Activated T-cell treated with anti-CD3 and anti-CD28 coated beads, Interleukin-2, amount 50 U/mL, for 4 hours (primary cell): ENCODE data around the gene MRPL54. TPM values are rescaled to one million over a fixed set of nuclear protein-coding genes. Genes with fewer than 3 reads are reported as not detected.
A peak's percentile ranks its signal among the peaks of the same experiment; 100 is the strongest.

ENCODE experiments used
- ATAC-seq, 2 donors: fragments of 200-7000 bp; cut with Tn5 transposase; one replicate each; pipeline ENCODE4 v1.10.0; 2021
- DNase-seq: peaks from one replicate; pipeline ENCODE4 v3.0.0-alpha.2; 2020
- H3K27me3 Mint-ChIP-seq: one replicate; pipeline ENCODE4 v1.8.0; 2021; ENCODE audit warnings: low read depth, mixed read lengths
- H3K36me3 Mint-ChIP-seq: one replicate; pipeline ENCODE4 v1.8.0; 2022; ENCODE audit warnings: mixed read lengths; ENCODE audit not compliant: insufficient read depth
- H3K4me1 Mint-ChIP-seq: one replicate; pipeline ENCODE4 v1.8.0; 2021; ENCODE audit warnings: low read depth, mixed read lengths
- H3K4me3 Mint-ChIP-seq: one replicate; pipeline ENCODE4 v1.8.0; 2021; ENCODE audit warnings: mild to moderate bottlenecking, moderate library complexity, mixed read lengths
- H3K9me3 Mint-ChIP-seq: one replicate; pipeline ENCODE4 v1.8.0; 2021; ENCODE audit warnings: mixed read lengths
- total RNA-seq, 3 donors: library from RNA; stranded (reverse); gene quantifications; one replicate each; pipeline ENCODE4 v1.2.1, GENCODE V29; 2021

MRPL54 gene
- total RNA-seq, 3 donors from 2014 or later = 95.8 to 132 (median 125) TPM

- H3K4me3 Mint-ChIP-seq = no peak overlapping the region
Observed at GRCh38 chr19:3782330-3782729, 19.8 kb downstream of the MRPL54 start.

DNA sequence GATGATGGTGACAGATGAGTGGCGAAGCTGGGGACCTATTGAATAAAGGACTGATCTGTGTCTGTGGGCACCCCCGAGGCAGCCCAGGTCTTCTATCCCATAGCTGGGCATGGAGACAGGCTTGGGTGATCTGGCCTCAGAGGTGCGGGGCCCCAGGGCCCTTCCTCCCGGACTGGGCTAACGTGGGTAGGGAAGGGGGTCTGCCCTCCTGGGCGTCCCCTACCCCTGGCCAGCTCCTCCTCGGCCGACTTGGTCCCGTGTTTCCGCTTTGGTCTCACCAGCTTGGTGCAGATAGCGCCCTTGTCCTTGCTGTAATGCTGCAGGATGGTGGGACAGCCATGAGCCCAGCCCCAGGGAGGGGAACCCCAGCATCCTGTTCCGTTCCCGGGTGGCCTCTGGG is 20.4 kb downstream of the MRPL54 start:
- ATAC-seq = no peak
- Mint-ChIP-seq H3K4me1 (peaks cover 7% of the 10 kb centered on the region), H3K4me3 (no peak overlapping the region), H3K9me3 (peaks cover 10% of the 10 kb centered on the region), H3K36me3 (peaks cover 10% of the 10 kb centered on the region), H3K27me3 (peaks cover 3% of the 10 kb centered on the region)
- no peak for DNase-seq

More at GRCh38 chr19:3782330-3782729, 19.8 kb downstream of the MRPL54 start:
- Mint-ChIP-seq H3K9me3 (peaks cover 10% of the 10 kb centered on the region), H3K4me1 (peaks cover 7% of the 10 kb centered on the region), H3K36me3 (peaks cover 10% of the 10 kb centered on the region), H3K27me3 (peaks cover 3% of the 10 kb centered on the region)
- DNase-seq = no peak
- no peak for ATAC-seq

DNA sequence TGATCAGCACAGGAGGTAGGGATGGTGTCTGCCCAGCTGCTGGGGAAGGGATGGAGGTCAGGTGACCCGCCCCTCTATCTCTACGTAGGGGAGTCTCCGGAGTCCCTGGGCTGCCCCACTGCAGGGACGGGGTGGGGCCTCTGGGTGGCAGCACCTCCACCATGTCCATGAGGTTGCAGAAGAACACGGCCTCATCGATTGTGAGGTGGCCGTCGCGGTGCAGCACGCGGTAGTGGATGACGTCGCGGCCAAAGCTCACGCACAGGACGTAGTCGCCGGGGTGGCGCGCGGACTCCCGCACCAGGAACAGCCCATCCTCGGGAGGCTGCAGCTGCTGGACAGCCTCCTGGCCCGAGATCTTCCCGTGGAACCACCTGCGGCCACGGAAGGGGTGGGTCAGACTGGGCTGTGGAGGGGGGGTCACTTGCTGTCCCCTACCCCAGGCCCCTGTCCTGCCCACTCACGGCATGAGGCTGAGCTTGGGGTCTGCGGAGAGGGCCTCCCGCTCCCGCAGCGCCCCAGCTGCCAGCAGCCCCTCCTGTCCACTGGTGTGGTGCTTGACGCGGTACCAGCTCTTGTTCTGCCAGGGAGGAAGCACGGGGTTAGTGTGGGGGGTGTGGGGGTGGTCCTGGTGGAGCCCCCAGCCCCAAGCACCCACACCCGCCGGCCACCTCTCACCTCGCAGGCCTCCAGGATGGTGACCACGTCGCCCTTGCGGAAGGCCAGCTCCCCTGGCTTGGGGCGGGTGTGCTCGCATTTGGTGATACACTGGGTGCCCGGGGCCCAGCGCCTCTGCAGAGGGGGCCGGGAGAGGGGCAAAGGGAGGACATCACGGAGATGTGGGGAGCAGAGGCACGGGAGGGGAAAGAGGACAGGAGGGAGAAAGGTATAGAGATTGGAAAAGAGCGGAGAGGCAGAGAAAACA is 21.4 kb downstream of the MRPL54 start:
- DNase-seq (peak; percentile 43), ATAC-seq (peak; percentile 32 to 33)
- Mint-ChIP-seq H3K9me3 (peaks cover 10% of the 10 kb centered on the region), H3K4me1 (peaks cover 7% of the 10 kb centered on the region), H3K4me3 (peak overlapping the region; percentile 83), H3K36me3 (peaks cover 10% of the 10 kb centered on the region), H3K27me3 (peaks cover 3% of the 10 kb centered on the region)

GRCh38 chr19:3784607-3785450 is 22.3 kb downstream of the MRPL54 start:
- peak overlapping the region; percentile 83 for H3K4me3 Mint-ChIP-seq
- H3K27me3 Mint-ChIP-seq = peaks cover 3% of the 10 kb centered on the region
- peaks cover 10% of the 10 kb centered on the region for H3K36me3 Mint-ChIP-seq
- no peak for DNase-seq
- peaks cover 10% of the 10 kb centered on the region for H3K4me1 Mint-ChIP-seq
- no peak for ATAC-seq
- peaks cover 10% of the 10 kb centered on the region for H3K9me3 Mint-ChIP-seq

- DNase-seq = peak; percentile 61
- peak; percentile 36 to 37 for ATAC-seq
- Mint-ChIP-seq H3K27me3 (peaks cover 3% of the 10 kb centered on the region), H3K36me3 (peaks cover 10% of the 10 kb centered on the region), H3K4me1 (peaks cover 10% of the 10 kb centered on the region), H3K9me3 (peaks cover 10% of the 10 kb centered on the region), H3K4me3 (peak overlapping the region; percentile 83)
Observed at GRCh38 chr19:3785451-3785937, 23.0 kb downstream of the MRPL54 start.

DNA sequence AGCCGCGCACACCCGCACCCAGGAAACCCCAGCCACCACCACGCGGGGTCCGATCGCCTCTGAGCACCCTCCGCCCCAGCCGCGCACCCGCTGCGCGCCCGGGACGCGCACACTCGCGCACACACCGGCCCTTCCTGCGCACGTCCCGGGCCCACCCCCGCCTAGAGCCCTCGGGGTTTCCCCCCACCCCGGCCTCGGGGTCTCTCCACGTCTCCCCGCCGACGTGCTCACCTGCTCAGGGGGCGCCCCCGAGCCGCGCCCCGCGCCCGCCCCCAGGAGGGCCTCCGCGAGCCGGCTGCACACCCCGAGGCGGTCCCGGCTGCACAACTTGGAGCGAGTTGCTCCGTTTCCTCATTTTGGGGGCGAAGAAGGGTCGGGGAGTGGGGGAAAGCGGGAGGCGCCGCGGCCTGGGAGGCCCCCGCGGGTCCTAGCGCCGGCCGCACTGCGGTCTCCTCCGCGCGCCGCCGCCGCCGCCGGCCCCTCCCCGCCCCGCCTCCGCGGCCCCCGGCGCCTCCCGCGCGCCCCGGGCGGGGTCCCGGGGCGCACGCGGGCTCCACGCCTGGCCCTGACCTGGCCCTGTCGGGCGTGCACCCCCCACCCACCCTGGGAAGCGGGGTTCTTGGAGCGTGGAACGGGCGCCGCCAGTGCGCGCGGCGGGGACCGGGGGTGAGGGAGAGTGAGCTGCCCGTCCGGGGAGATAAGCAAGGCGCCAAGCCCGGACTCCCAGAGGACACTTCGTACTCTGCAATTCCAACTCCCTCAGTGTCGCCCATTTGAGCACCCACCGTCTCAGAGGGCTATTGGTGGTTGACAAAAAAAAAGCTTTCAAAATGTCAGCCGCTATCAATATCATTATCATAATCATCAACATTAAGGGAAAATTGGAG is 23.7 kb downstream of the MRPL54 start, which contains the start of gene MATK:
Gene MATK, minus strand, starts transcription at position 444 of the 887 bp plus-strand sequence. CDS start 1,246 bp downstream, outside the sequence.
- DNase-seq = peak; percentile 45
- peak within 1 kb of the TSS; percentile 83 for H3K4me3 Mint-ChIP-seq
- peaks cover 10% of the 10 kb centered on the region for H3K36me3 Mint-ChIP-seq
- H3K27me3 Mint-ChIP-seq = peaks cover 3% of the 10 kb centered on the region
- H3K4me1 Mint-ChIP-seq = peaks cover 13% of the 10 kb centered on the region
- H3K9me3 Mint-ChIP-seq = peaks cover 10% of the 10 kb centered on the region
- peak; percentile 61 to 69 for ATAC-seq

DNA sequence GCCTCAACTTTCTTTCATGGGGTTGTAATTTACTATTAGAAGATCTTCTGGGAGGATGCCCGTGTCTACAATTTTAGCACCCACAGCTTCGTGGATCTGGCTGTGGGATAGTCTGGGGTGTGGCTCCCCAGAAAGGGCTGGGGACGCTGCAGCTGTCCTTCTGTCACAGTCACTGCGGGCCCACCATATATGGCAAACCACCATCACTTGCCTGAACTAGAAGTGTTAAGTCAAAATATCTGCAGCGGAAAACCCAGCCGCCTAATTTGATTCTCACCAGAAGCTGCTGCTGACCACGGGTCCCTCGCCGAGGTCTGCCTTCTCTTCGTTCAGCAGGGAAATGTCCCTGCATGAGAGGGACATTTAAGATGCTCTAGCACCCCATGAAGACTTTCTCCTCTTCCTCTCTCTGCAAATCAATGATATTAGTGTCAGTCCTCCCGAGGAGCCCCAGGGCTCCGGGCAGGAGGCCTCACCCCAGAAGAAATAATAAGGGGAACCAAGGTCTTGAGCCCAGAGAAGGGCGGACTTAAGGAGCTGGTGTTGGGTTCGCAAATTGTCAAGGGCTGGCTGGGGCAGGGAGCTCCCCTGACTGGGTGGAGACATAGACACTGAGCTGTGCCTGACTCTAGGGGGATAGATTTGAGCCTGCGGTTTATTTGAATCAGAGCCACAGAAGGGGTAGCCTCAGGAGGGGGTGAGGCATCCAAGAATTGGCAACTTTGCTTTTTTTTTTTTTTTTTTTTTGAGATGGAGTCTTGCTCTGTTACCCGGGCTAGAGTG is 26.7 kb downstream of the MRPL54 start:
- DNase-seq = no peak
- peaks cover 3% of the 10 kb centered on the region for H3K27me3 Mint-ChIP-seq
- H3K4me3 Mint-ChIP-seq = peak overlapping the region; percentile 4
- no peaks in the 10 kb centered on the region for H3K9me3 Mint-ChIP-seq
- no peaks in the 10 kb centered on the region for H3K36me3 Mint-ChIP-seq
- H3K4me1 Mint-ChIP-seq = peaks cover 13% of the 10 kb centered on the region
- ATAC-seq = no peak

DNA sequence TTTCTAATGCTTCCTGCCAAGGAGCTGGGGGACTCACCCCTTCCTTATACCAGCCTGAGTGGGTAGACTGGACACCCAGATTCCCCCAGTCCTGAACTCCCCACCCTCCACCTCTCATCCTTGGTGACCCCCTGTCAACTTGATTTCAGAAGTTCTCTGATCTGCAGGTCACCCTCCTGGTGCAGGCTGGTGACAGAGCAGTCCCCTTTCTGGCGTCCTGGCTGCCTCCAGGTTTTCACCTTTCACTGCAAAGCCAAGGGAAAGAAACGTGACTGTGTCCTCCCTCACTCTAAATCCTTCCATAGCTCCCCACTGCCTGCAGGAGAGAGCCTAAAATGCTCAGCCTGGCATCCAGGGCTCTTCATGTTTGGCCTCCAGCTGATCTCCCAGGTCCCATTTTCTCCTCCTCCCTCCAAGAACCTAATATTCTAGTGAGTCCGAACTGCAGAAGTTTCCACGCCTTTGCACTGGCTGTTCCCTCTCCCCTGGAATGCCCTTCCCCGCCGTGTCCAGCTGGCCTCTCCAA is 27.8 kb downstream of the MRPL54 start:
- no peak for ATAC-seq
- DNase-seq = no peak
- Mint-ChIP-seq H3K27me3 (peaks cover 3% of the 10 kb centered on the region), H3K4me1 (peaks cover 8% of the 10 kb centered on the region), H3K36me3 (no peaks in the 10 kb centered on the region), H3K4me3 (no peak overlapping the region), H3K9me3 (no peaks in the 10 kb centered on the region)

GRCh38 chr19:3790941-3791340 is 28.5 kb downstream of the MRPL54 start:
- Mint-ChIP-seq H3K4me3 (no peak overlapping the region), H3K9me3 (no peaks in the 10 kb centered on the region), H3K27me3 (no peaks in the 10 kb centered on the region), H3K4me1 (peaks cover 8% of the 10 kb centered on the region), H3K36me3 (no peaks in the 10 kb centered on the region)
- DNase-seq (no peak), ATAC-seq (no peak)

DNA sequence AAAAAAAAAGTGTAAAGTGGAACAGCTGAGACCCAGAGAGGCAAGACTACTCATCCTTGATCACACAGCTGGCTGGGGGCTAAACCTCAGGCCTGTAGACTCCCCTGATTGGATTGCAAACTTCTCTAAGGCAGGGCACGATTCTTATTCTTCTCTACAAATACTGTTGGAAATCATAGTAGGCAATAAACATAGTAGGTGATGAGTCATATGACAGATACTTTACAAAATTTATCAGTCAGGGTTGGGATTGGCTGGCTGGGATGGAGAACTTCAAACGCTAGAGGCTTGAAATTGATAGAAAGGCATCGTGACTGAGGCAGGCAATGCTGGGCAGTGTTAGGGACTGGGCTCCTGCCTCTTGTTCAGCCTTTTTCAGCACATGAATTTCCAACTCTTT is 29.6 kb downstream of the MRPL54 start:
- Mint-ChIP-seq H3K36me3 (peaks cover 2% of the 10 kb centered on the region), H3K4me1 (peaks cover 6% of the 10 kb centered on the region), H3K27me3 (no peaks in the 10 kb centered on the region), H3K9me3 (peaks cover 8% of the 10 kb centered on the region), H3K4me3 (no peak overlapping the region)
- ATAC-seq (no peak), DNase-seq (no peak)

DNA sequence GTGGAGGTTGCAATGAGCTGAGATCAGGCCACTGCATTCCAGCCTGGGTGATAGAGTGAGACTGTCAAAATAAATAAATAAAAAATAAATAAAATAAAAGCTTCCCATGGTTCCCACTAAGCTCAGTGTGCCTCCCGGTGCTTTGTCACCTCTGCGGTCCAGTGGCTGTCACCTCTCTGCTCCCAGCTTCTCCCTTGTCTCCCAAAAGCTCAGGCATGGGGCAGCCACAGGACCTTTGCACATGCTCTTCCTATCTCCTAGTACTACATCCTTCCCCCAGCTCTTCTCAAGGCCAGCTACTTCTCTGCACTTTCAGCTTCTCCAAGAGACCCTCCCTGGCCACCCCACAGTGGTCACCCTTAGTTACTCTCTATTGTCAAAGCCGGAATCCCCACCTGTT is 31.3 kb downstream of the MRPL54 start:
- H3K27me3 Mint-ChIP-seq = no peaks in the 10 kb centered on the region
- ATAC-seq = no peak
- H3K4me1 Mint-ChIP-seq = peaks cover 10% of the 10 kb centered on the region
- no peak overlapping the region for H3K4me3 Mint-ChIP-seq
- H3K36me3 Mint-ChIP-seq = peaks cover 2% of the 10 kb centered on the region
- DNase-seq = no peak
- peaks cover 8% of the 10 kb centered on the region for H3K9me3 Mint-ChIP-seq

GRCh38 chr19:3796358-3796757 is 33.9 kb downstream of the MRPL54 start:
- H3K4me3 Mint-ChIP-seq = no peak overlapping the region
- H3K4me1 Mint-ChIP-seq = peaks cover 18% of the 10 kb centered on the region
- ATAC-seq (no peak), DNase-seq (no peak)
- peaks cover 2% of the 10 kb centered on the region for H3K36me3 Mint-ChIP-seq
- no peaks in the 10 kb centered on the region for H3K27me3 Mint-ChIP-seq
- H3K9me3 Mint-ChIP-seq = peaks cover 8% of the 10 kb centered on the region

- peaks cover 2% of the 10 kb centered on the region for H3K36me3 Mint-ChIP-seq
- H3K9me3 Mint-ChIP-seq = peaks cover 8% of the 10 kb centered on the region
- peaks cover 22% of the 10 kb centered on the region for H3K4me1 Mint-ChIP-seq
- peak; percentile 73 to 81 for ATAC-seq
- H3K27me3 Mint-ChIP-seq = no peaks in the 10 kb centered on the region
- H3K4me3 Mint-ChIP-seq = peak overlapping the region; percentile 0
- no peak for DNase-seq
Observed at GRCh38 chr19:3798137-3798536, 35.7 kb downstream of the MRPL54 start.
